H1 (cell line): ENCODE data around the gene GNAI2. TPM values are rescaled to one million over a fixed set of nuclear protein-coding genes. Genes with fewer than 3 reads are reported as not detected.

Source experiments
- CTCF ChIA-PET: fragments of 300-600 bp; sonication (Branson Sonifier 250); formaldehyde crosslinking; loops from one replicate; lab custom pipeline; 2021; ENCODE audit not compliant: partially characterized antibody; lab: Charles Lee
- POLR2A ChIA-PET: fragments of 300-600 bp; sonication (Branson Sonifier 250); formaldehyde crosslinking; loops from one replicate; lab custom pipeline; 2021; ENCODE audit warnings: inconsistent platforms; ENCODE audit not compliant: partially characterized antibody; lab: Charles Lee
- DNase-seq, 2 experiments: peaks; one replicate each; pipeline versions ENCODE4 v3.0.0 to v3.0.0-alpha.2; 2010 to 2022; ENCODE audit warnings: low spot score in 2 of 2, low read depth in 1 of 2, mixed read lengths in 1 of 2
- FAIRE-seq: peaks from 2 replicates; lab custom pipeline; 2011; peaks lifted over from hg19 to GRCh38; lab: Jason Lieb, UNC
- H2AFZ ChIP-seq: 2 replicates; pipeline ENCODE4 v1.8.1; 2012; ENCODE audit warnings: low read length, inconsistent platforms
- H2AK5ac ChIP-seq: 2 replicates; pipeline ENCODE4 v1.6.1; 2013; ENCODE audit warnings: low read depth, low read length
- H2BK120ac ChIP-seq: replicated peaks from 2 replicates; pipeline ENCODE3; 2013; ENCODE audit warnings: low read depth, low read length, inconsistent platforms
- H2BK12ac ChIP-seq: 2 replicates; pipeline ENCODE4 v1.6.1; 2013; ENCODE audit warnings: low read depth, low read length
- H2BK15ac ChIP-seq: 2 replicates; pipeline ENCODE4 v1.6.1; 2013; ENCODE audit warnings: low read length
- H2BK20ac ChIP-seq: 2 replicates; pipeline ENCODE4 v1.6.1; 2013; ENCODE audit warnings: low read length
- H2BK5ac ChIP-seq: 2 replicates; pipeline ENCODE4 v1.6.1; 2013; ENCODE audit warnings: low read depth, low read length
- H3K14ac ChIP-seq: 2 replicates; pipeline ENCODE4 v1.6.1; 2013; ENCODE audit warnings: inconsistent platforms; ENCODE audit not compliant: insufficient read length
- H3K18ac ChIP-seq: 2 replicates; pipeline ENCODE4 v1.6.1; 2013; ENCODE audit warnings: low read length; ENCODE audit errors: extremely low read depth
- H3K23ac ChIP-seq: 2 replicates; pipeline ENCODE4 v1.6.1; 2013; ENCODE audit warnings: inconsistent platforms; ENCODE audit not compliant: insufficient read length
- H3K23me2 ChIP-seq: 2 replicates; pipeline ENCODE4 v1.6.1; 2013; ENCODE audit warnings: low read depth, low read length
- H3K27ac ChIP-seq: 2 replicates; pipeline ENCODE4 v1.6.1; 2011; ENCODE audit warnings: low read depth, low read length, inconsistent platforms
- H3K27me3 ChIP-seq, 4 experiments: replicated peaks in 1 of 4; 1 replicate in 1 of 4; 2 replicates in 3 of 4; pipeline versions ENCODE4 v1.6.1 to v1.8.1; 2011 to 2013; ENCODE audit warnings: low read length in 3 of 4, mild to moderate bottlenecking in 3 of 4, inconsistent platforms in 2 of 4, mixed read lengths in 2 of 4, moderate library complexity in 1 of 4; ENCODE audit not compliant: control insufficient read depth in 3 of 4, insufficient read depth in 3 of 4; ENCODE audit errors: extremely low read depth in 1 of 4
- H3K36me3 ChIP-seq, 4 experiments: 2 replicates each; pipeline versions ENCODE4 v1.6.1 to v1.8.1; 2011 to 2013; ENCODE audit warnings: mild to moderate bottlenecking in 4 of 4, low read length in 3 of 4, moderate library complexity in 2 of 4, control low read depth in 1 of 4, inconsistent platforms in 1 of 4; ENCODE audit not compliant: insufficient read depth in 4 of 4, control insufficient read depth in 2 of 4
- H3K4ac ChIP-seq: replicated peaks from 2 replicates; pipeline ENCODE3; 2013; ENCODE audit warnings: low read length, low read depth, mixed read lengths, inconsistent platforms; ENCODE audit not compliant: insufficient read length
- H3K4me1 ChIP-seq, 4 experiments: replicated peaks in 1 of 4; 1 replicate in 1 of 4; 2 replicates in 3 of 4; pipeline versions ENCODE4 v1.6.1 to v1.8.1; 2011 to 2013; ENCODE audit warnings: low read length in 3 of 4, inconsistent platforms in 2 of 4, mixed read lengths in 1 of 4; ENCODE audit not compliant: insufficient read depth in 4 of 4, control insufficient read depth in 3 of 4
- H3K4me2 ChIP-seq, 2 experiments: 2 replicates each; pipeline versions ENCODE4 v1.6.1 to v1.8.1; 2011 to 2013; ENCODE audit warnings: low read depth in 2 of 2, low read length in 2 of 2, control low read depth in 1 of 2, inconsistent platforms in 1 of 2, mild to moderate bottlenecking in 1 of 2; ENCODE audit not compliant: insufficient read depth in 1 of 2
- H3K4me3 ChIP-seq, 4 experiments: fragments of 200-600, 300-600 bp in 1 of 4; sonication (generic), shearing (Covaris generic), sonication (Bioruptor Twin) in 1 of 4; 2 replicates each; pipeline versions ENCODE4 v1.5.1 to v1.8.1; 2011 to 2016; ENCODE audit warnings: low read length in 4 of 4, low read depth in 3 of 4, control low read depth in 2 of 4, inconsistent platforms in 2 of 4, mild to moderate bottlenecking in 2 of 4, mixed read lengths in 1 of 4, moderate library complexity in 1 of 4; ENCODE audit not compliant: insufficient read depth in 2 of 4; ENCODE audit errors: extremely low read depth in 1 of 4
- H3K56ac ChIP-seq: replicated peaks from 2 replicates; pipeline ENCODE3; 2013; ENCODE audit warnings: low read depth, mild to moderate bottlenecking, mixed read lengths, low read length, inconsistent platforms; ENCODE audit not compliant: insufficient read length
- H3K79me1 ChIP-seq: 2 replicates; pipeline ENCODE4 v1.6.1; 2013; ENCODE audit warnings: low read depth, low read length, control low read depth
- H3K79me2 ChIP-seq, 2 experiments: 2 replicates each; pipeline versions ENCODE4 v1.6.1 to v1.8.1; 2012 to 2013; ENCODE audit warnings: low read length in 2 of 2, mild to moderate bottlenecking in 2 of 2, inconsistent platforms in 1 of 2; ENCODE audit not compliant: insufficient read depth in 2 of 2, control insufficient read depth in 1 of 2
- H3K9ac ChIP-seq, 4 experiments: replicated peaks in 1 of 4; 1 replicate in 1 of 4; 2 replicates in 3 of 4; pipeline versions ENCODE4 v1.6.1 to v1.8.1; 2011 to 2013; ENCODE audit warnings: low read depth in 3 of 4, low read length in 3 of 4, control low read depth in 2 of 4, mild to moderate bottlenecking in 2 of 4, moderate library complexity in 2 of 4, inconsistent platforms in 1 of 4; ENCODE audit errors: extremely low read depth in 1 of 4
- H3K9me3 ChIP-seq, 2 experiments: 2 replicates each; pipeline versions ENCODE4 v1.6.1 to v1.8.1; 2012 to 2013; ENCODE audit warnings: mild to moderate bottlenecking in 2 of 2, moderate library complexity in 2 of 2, control low read depth in 1 of 2, inconsistent platforms in 1 of 2, low read depth in 1 of 2, low read length in 1 of 2, mixed read lengths in 1 of 2; ENCODE audit not compliant: insufficient read depth in 2 of 2
- H4K20me1 ChIP-seq, 2 experiments: replicated peaks in 1 of 2; 2 replicates each; pipeline versions ENCODE3 to v1.8.1; 2011 to 2013; ENCODE audit warnings: inconsistent platforms in 2 of 2, low read length in 2 of 2, mild to moderate bottlenecking in 1 of 2; ENCODE audit not compliant: insufficient read depth in 2 of 2, control insufficient read depth in 1 of 2
- H4K5ac ChIP-seq: 2 replicates; pipeline ENCODE4 v1.6.1; 2013; ENCODE audit warnings: low read length, low read depth, mixed read lengths, inconsistent platforms; ENCODE audit not compliant: insufficient read length
- H4K8ac ChIP-seq: 2 replicates; pipeline ENCODE4 v1.8.0; 2013; ENCODE audit warnings: mild to moderate bottlenecking, moderate library complexity, low read length, inconsistent platforms; ENCODE audit not compliant: insufficient read depth; ENCODE audit errors: extremely low read depth
- H4K91ac ChIP-seq: replicated peaks from 2 replicates; pipeline ENCODE3; 2013; ENCODE audit warnings: low read length, mixed read lengths, inconsistent platforms; ENCODE audit not compliant: insufficient read length
- EZH2 ChIP-seq: fragments of 200-600 bp; sonication (generic); IDR thresholded peaks from 2 replicates; pipeline ENCODE4 v1.7.1; 2012; ENCODE audit warnings: low read depth, mild to moderate bottlenecking, moderate library complexity, low read length, inconsistent platforms; ENCODE audit not compliant: severe bottlenecking
- POU5F1 ChIP-seq: IDR thresholded peaks from 2 replicates; pipeline ENCODE4 v1.6.1; 2011; ENCODE audit warnings: low read depth, mild to moderate bottlenecking, low read length, moderate library complexity
- SIN3A ChIP-seq, 2 experiments: IDR thresholded peaks in 1 of 2; conservative IDR thresholded peaks in 1 of 2; 2 replicates each; pipeline ENCODE4 v1.6.1; 2011 to 2012; ENCODE audit warnings: low read length in 2 of 2, improper control_type of control experiment in 1 of 2, low read depth in 1 of 2, mild to moderate bottlenecking in 1 of 2
- WGBS, 2 experiments: shearing (Covaris generic) in 1 of 2; methylation state at CpG; one replicate each; pipeline versions ENCODE4 v1.1.6 to v1.1.7; 2013 to 2015; ENCODE audit warnings: low lambda C conversion rate in 2 of 2, mixed read lengths in 2 of 2, inconsistent platforms in 1 of 2, low coverage in 1 of 2, missing lambda C conversion rate in 1 of 2; ENCODE audit not compliant: insufficient replicate concordance in 2 of 2, insufficient coverage in 1 of 2, insufficient read length in 1 of 2; ENCODE audit errors: extremely low coverage in 1 of 2, missing lambda C conversion rate in 1 of 2; 5-methylcytosine and 5-hydroxymethylcytosine counted together
- polyA plus RNA-seq, 7 experiments: library from polyadenylated mRNA; depleted of rRNA in 3 of 7; stranded (reverse) in 5 of 7; unstranded in 2 of 7; fragments of >200 nt in 5 of 7; fragments of 200-250 nt in 2 of 7; gene quantifications; 1 replicate in 5 of 7; 2 replicates in 1 of 7; 4 replicates in 1 of 7; pipeline versions ENCODE4 v1.2.1 to v1.2.3, GENCODE V29; 2011 to 2013; ENCODE audit warnings: missing spikeins in 2 of 7, mixed read lengths in 2 of 7
- total RNA-seq: library from RNA; stranded (reverse); fragmentation: NEBNext Ultra II Directional; extraction: Animal tissue kit (Norgen Biotek cat#: 25700); gene quantifications from 2 replicates; pipeline ENCODE4 v1.2.1, GENCODE V29; 2021
- TF ChIP-seq, protein P1 (sequence below), 3 experiments: IDR thresholded peaks; 1 replicate in 2 of 3; 2 replicates in 1 of 3; pipeline versions ENCODE4 v1.5.1 to v1.6.1; 2011; ENCODE audit warnings: low read length in 3 of 3, mild to moderate bottlenecking in 3 of 3, inconsistent platforms in 2 of 3, low read depth in 1 of 3, moderate library complexity in 1 of 3; ENCODE audit not compliant: insufficient read depth in 1 of 3; ENCODE audit errors: control extremely low read depth in 1 of 3

Gene GNAI2
- total and polyA plus RNA-seq, 2 of the 8 experiments (the other 6 are each of a cell fraction or from before 2014, with no cell fraction given): 168 to 539 TPM

DNA sequence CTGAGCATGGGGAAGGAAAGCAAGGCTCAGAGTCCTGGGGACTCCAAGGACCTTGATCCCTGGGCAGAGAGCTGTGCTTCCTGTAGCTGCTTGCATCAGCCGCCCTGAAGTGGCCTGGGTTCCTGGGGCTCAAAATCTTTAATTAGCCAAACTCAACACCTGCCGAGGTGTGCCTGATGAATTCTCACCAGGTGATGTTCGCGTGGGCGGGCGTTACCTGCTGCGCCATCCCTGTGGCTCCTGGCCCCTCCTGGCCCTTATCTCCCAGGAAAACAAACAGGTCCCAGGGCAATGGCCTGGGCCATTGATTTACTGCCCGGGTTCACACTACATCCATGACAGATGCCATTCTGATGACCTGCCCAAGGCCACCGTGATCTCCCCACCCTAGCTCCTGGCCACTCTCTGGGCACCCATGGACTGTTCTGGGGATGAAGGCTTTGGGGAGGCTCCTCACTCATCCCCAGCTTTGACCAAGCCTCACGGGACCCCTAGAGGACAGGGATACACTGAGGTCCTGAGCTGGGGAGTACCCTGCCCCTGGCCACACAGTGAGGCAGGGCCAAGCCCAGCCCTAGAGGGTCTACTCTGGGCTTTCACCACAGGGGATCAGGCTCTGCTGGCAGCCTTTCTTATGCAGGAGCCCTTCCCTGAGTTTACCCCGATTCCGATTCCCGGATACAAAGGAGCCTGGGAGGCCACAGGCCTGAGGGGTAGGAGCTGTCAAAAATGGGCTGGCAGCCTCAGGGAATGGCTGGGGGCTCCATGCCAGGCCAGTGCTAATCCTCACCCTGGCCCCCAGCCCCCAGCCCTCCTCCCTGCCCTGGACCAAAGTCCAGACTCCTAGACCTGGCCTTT, 25.3 kb upstream of the GNAI2 start:
- H3K23me2 ChIP-seq: peaks cover under 1% of the 10 kb centered on the region; the same call in 1 of the 2 replicates
- H3K27me3 ChIP-seq: peaks cover 2 to 17% (median 11%) of the 10 kb centered on the region in 4 experiments
- H3K18ac ChIP-seq: peak overlapping the region; percentile 71
- peak overlapping the region; percentile 62 for H4K91ac ChIP-seq
- no peak overlapping the region for H3K9ac ChIP-seq
- TF ChIP-seq SIN3A (conservative IDR thresholded peaks at IDR 0.05 in 1 of 2, IDR thresholded peaks at IDR 0.05 in 1 of 2; ENCODE audit: low read depth in 1 of 2, low read length in 2 of 2) (peak in 1 of 2 experiments; percentile 76; a peak in 2 of 4 replicates), EZH2 (no peak), POU5F1 (peak; percentile 91)
- TF ChIP-seq, protein P1, sequence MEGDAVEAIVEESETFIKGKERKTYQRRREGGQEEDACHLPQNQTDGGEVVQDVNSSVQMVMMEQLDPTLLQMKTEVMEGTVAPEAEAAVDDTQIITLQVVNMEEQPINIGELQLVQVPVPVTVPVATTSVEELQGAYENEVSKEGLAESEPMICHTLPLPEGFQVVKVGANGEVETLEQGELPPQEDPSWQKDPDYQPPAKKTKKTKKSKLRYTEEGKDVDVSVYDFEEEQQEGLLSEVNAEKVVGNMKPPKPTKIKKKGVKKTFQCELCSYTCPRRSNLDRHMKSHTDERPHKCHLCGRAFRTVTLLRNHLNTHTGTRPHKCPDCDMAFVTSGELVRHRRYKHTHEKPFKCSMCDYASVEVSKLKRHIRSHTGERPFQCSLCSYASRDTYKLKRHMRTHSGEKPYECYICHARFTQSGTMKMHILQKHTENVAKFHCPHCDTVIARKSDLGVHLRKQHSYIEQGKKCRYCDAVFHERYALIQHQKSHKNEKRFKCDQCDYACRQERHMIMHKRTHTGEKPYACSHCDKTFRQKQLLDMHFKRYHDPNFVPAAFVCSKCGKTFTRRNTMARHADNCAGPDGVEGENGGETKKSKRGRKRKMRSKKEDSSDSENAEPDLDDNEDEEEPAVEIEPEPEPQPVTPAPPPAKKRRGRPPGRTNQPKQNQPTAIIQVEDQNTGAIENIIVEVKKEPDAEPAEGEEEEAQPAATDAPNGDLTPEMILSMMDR (IDR thresholded peaks at IDR 0.05; ENCODE audit: control extremely low read depth in 1 of 3, insufficient read depth in 1 of 3, low read depth in 1 of 3, low read length in 3 of 3): peak in 1 of 3 experiments; percentile 3; a peak in 1 of 4 replicates
- POLR2A ChIA-PET: interaction anchor here (1.2 to 4.3 kb wide), 7 partner anchors 8 to 90 kb away, joined by 3 to 20 read pairs (median 5); no protein-coding TSS in a partner anchor
- FAIRE-seq: peak; percentile 52
- CTCF ChIA-PET: interaction anchor here (0.6 to 48.1 kb wide), 16 partner anchors 5 to 241 kb away, joined by 3 to 2149 read pairs (median 6); partner anchors contain the start of genes GNAI2, GNAT1, HYAL2 and LSMEM2
- no peak overlapping the region for H2AFZ ChIP-seq
- no peak for DNase-seq
- no peaks in the 10 kb centered on the region for H3K79me1 ChIP-seq
- H2BK120ac ChIP-seq: no peak overlapping the region
- no peak overlapping the region for H3K23ac ChIP-seq
- H3K79me2 ChIP-seq: no peaks in the 10 kb centered on the region
- peak overlapping the region; percentile 15 to 22; a peak in 2 of 4 replicates for H3K4me2 ChIP-seq
- no peaks in the 10 kb centered on the region for H3K36me3 ChIP-seq
- H3K9me3 ChIP-seq: no peaks in the 10 kb centered on the region
- peak overlapping the region; percentile 31; the same call in 1 of the 2 replicates for H2BK15ac ChIP-seq
- 0 out of 2 replicates have a peak overlapping the region, but pooled peaks have one; percentile 3 for H3K27ac ChIP-seq
- H4K5ac ChIP-seq: no peak overlapping the region
- H4K8ac ChIP-seq: no peak overlapping the region
- no peak overlapping the region for H3K4ac ChIP-seq
- no peaks in the 10 kb centered on the region for H4K20me1 ChIP-seq
- H2BK12ac ChIP-seq: peak overlapping the region; percentile 75; the same call in 1 of the 2 replicates
- H3K14ac ChIP-seq: no peak overlapping the region
- H2AK5ac ChIP-seq: no peak overlapping the region
- H3K4me3 ChIP-seq: no peak overlapping the region; a peak in 1 of 8 replicates
- peaks cover 0 to 23% (median 11%) of the 10 kb centered on the region in 4 experiments; a peak in 6 of 7 replicates for H3K4me1 ChIP-seq
- 76% methylated on average over 13 of the region's 13 CpGs; no CpG with 5 or more reads in 1 of the 2 experiments for WGBS, 2 experiments
- no peak overlapping the region for H3K56ac ChIP-seq
- H2BK20ac ChIP-seq: 0 out of 2 replicates have a peak overlapping the region, but pooled peaks have one; percentile 48
- 0 out of 2 replicates have a peak overlapping the region, but pooled peaks have one; percentile 12 for H2BK5ac ChIP-seq
